ENCODE measurements around the gene MRPL37.

DNA sequence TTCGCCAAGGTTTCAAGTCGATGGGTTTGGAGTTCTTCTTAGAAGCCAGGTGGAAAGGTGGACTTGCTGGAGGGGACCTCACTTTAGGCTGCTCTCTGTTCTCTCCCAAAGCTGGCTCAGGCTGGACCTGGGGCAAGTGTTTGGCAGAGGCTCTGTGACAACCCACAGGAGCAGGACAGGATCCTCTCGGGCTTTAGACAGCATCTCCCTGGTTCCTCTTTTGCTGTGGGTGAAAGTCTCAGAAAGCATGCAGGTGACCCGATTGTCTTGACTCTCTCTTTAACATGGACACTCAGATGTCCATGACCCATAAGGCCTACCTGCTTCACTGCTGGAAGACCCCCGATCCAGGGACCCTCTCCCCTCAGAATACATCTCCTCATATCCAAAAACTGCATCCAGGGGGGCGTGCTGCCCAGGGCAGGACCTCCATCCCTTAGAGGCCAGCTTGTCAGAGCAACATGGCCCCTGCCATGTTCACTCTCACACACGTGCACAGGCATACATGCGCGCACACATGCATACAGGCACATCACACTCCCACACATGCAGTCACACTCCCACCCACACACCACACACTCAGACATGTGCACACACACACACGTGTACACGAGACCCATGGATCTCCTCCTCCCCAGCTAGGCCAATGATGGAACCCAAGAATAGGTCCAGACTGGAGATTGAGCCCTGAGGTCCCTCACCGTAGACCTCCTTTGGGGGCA lies 21.3 kb downstream of the MRPL37 start:
- TF ChIP-seq, protein P1, sequence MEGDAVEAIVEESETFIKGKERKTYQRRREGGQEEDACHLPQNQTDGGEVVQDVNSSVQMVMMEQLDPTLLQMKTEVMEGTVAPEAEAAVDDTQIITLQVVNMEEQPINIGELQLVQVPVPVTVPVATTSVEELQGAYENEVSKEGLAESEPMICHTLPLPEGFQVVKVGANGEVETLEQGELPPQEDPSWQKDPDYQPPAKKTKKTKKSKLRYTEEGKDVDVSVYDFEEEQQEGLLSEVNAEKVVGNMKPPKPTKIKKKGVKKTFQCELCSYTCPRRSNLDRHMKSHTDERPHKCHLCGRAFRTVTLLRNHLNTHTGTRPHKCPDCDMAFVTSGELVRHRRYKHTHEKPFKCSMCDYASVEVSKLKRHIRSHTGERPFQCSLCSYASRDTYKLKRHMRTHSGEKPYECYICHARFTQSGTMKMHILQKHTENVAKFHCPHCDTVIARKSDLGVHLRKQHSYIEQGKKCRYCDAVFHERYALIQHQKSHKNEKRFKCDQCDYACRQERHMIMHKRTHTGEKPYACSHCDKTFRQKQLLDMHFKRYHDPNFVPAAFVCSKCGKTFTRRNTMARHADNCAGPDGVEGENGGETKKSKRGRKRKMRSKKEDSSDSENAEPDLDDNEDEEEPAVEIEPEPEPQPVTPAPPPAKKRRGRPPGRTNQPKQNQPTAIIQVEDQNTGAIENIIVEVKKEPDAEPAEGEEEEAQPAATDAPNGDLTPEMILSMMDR (IDR thresholded peaks at IDR 0.05): no peak
- TF ChIP-seq ZFX (IDR thresholded peaks at IDR 0.05; ENCODE audit: borderline replicate concordance): no peak

Measured in 22Rv1 (cell line).